ENCODE data around the gene BIRC2. TPM values are rescaled to one million over a fixed set of nuclear protein-coding genes. Genes with fewer than 3 reads are reported as not detected.

BIRC2 gene
- total RNA-seq, 1 donor from 2014 or later = 69.9 TPM

- no peak overlapping the region for H3K4me3 ChIP-seq (ENCODE audit: insufficient read depth, low read depth, low read length)
- peaks cover 3% of the 10 kb centered on the region for H3K36me3 Mint-ChIP-seq (ENCODE audit: low read depth, unreplicated experiment)
- no peak overlapping the region for H3K4me3 Mint-ChIP-seq (ENCODE audit: unreplicated experiment)
- TF ChIP-seq EZH2 (IDR thresholded peaks at IDR 0.05; ENCODE audit: insufficient read depth, low read length) (no peak), CTCF (IDR thresholded peaks at IDR 0.05; ENCODE audit: insufficient read depth, low read depth, low read length) (no peak)
- H3K9ac ChIP-seq (ENCODE audit: low read length) = no peak overlapping the region
- H3K27me3 ChIP-seq (ENCODE audit: insufficient read depth, low read length) = no peaks in the 10 kb centered on the region
- no peaks in the 10 kb centered on the region for H3K27me3 Mint-ChIP-seq (ENCODE audit: low read depth, unreplicated experiment)
- peaks cover 17% of the 10 kb centered on the region for H3K36me3 ChIP-seq (ENCODE audit: insufficient read depth, low read length)
- H3K9me3 Mint-ChIP-seq (ENCODE audit: unreplicated experiment) = no peaks in the 10 kb centered on the region
- H3K4me2 ChIP-seq (ENCODE audit: low read length) = no peak overlapping the region
- no peak overlapping the region for H3K27ac ChIP-seq (ENCODE audit: low read depth, low read length)
- FAIRE-seq (no peak), DNase-seq (ENCODE audit: low read depth) (no peak)
- H3K4me1 Mint-ChIP-seq (ENCODE audit: low read depth, unreplicated experiment) = peaks cover 7% of the 10 kb centered on the region
- H3K4me1 ChIP-seq (ENCODE audit: insufficient read depth, low read length) = no peaks in the 10 kb centered on the region
- peaks cover 42% of the 10 kb centered on the region for H3K79me2 ChIP-seq (ENCODE audit: insufficient read depth, low read length)
- H4K20me1 ChIP-seq (ENCODE audit: insufficient read depth, low read length) = peaks cover 23% of the 10 kb centered on the region
- no peak overlapping the region for H2AFZ ChIP-seq (ENCODE audit: low read depth, low read length)
- H3K27ac Mint-ChIP-seq (ENCODE audit: unreplicated experiment) = peak overlapping the region; percentile 1
- no peaks in the 10 kb centered on the region for H3K9me3 ChIP-seq (ENCODE audit: insufficient read depth, low read depth, low read length)
Measured at GRCh38 chr11:102400603-102401002, 53.6 kb downstream of the BIRC2 start.

- TF ChIP-seq EZH2 (IDR thresholded peaks at IDR 0.05; ENCODE audit: insufficient read depth, low read length) (no peak), CTCF (IDR thresholded peaks at IDR 0.05; ENCODE audit: insufficient read depth, low read depth, low read length) (no peak)
Measured at GRCh38 chr11:102401905-102402304, 54.9 kb downstream of the BIRC2 start.

GRCh38 chr11:102402548-102402947 lies 55.5 kb downstream of the BIRC2 start:
- Histone ChIP-seq H3K9me3 (ENCODE audit: insufficient read depth, low read depth, low read length) (no peaks in the 10 kb centered on the region), H3K36me3 (ENCODE audit: insufficient read depth, low read length) (peaks cover 17% of the 10 kb centered on the region), H3K4me3 (ENCODE audit: insufficient read depth, low read depth, low read length) (no peak overlapping the region), H3K4me1 (ENCODE audit: insufficient read depth, low read length) (no peaks in the 10 kb centered on the region), H3K4me2 (ENCODE audit: low read length) (no peak overlapping the region), H3K27me3 (ENCODE audit: insufficient read depth, low read length) (no peaks in the 10 kb centered on the region), H3K79me2 (ENCODE audit: insufficient read depth, low read length) (peaks cover 55% of the 10 kb centered on the region), H3K9ac (ENCODE audit: low read length) (no peak overlapping the region), H4K20me1 (ENCODE audit: insufficient read depth, low read length) (peaks cover 34% of the 10 kb centered on the region), H2AFZ (ENCODE audit: low read depth, low read length) (no peak overlapping the region), H3K27ac (ENCODE audit: low read depth, low read length) (no peak overlapping the region)
- DNase-seq (ENCODE audit: low read depth) = no peak
- Mint-ChIP-seq H3K9me3 (ENCODE audit: unreplicated experiment) (no peaks in the 10 kb centered on the region), H3K36me3 (ENCODE audit: low read depth, unreplicated experiment) (peaks cover 5% of the 10 kb centered on the region), H3K27ac (ENCODE audit: unreplicated experiment) (no peak overlapping the region), H3K4me1 (ENCODE audit: low read depth, unreplicated experiment) (peaks cover 5% of the 10 kb centered on the region), H3K4me3 (ENCODE audit: unreplicated experiment) (no peak overlapping the region), H3K27me3 (ENCODE audit: low read depth, unreplicated experiment) (no peaks in the 10 kb centered on the region)
- FAIRE-seq = no peak
- TF ChIP-seq EZH2 (IDR thresholded peaks at IDR 0.05; ENCODE audit: insufficient read depth, low read length) (no peak), CTCF (IDR thresholded peaks at IDR 0.05; ENCODE audit: insufficient read depth, low read depth, low read length) (no peak)

More at GRCh38 chr11:102401905-102402304, 54.9 kb downstream of the BIRC2 start:
- no peaks in the 10 kb centered on the region for H3K9me3 ChIP-seq (ENCODE audit: insufficient read depth, low read depth, low read length)
- peaks cover 27% of the 10 kb centered on the region for H4K20me1 ChIP-seq (ENCODE audit: insufficient read depth, low read length)
- no peaks in the 10 kb centered on the region for H3K9me3 Mint-ChIP-seq (ENCODE audit: unreplicated experiment)
- H3K36me3 Mint-ChIP-seq (ENCODE audit: low read depth, unreplicated experiment) = peaks cover 4% of the 10 kb centered on the region
- H3K27me3 ChIP-seq (ENCODE audit: insufficient read depth, low read length) = no peaks in the 10 kb centered on the region
- no peaks in the 10 kb centered on the region for H3K27me3 Mint-ChIP-seq (ENCODE audit: low read depth, unreplicated experiment)
- peaks cover 49% of the 10 kb centered on the region for H3K79me2 ChIP-seq (ENCODE audit: insufficient read depth, low read length)
- no peak overlapping the region for H3K27ac ChIP-seq (ENCODE audit: low read depth, low read length)
- H3K4me1 ChIP-seq (ENCODE audit: insufficient read depth, low read length) = no peaks in the 10 kb centered on the region
- H2AFZ ChIP-seq (ENCODE audit: low read depth, low read length) = no peak overlapping the region
- no peak overlapping the region for H3K27ac Mint-ChIP-seq (ENCODE audit: unreplicated experiment)
- H3K36me3 ChIP-seq (ENCODE audit: insufficient read depth, low read length) = peaks cover 17% of the 10 kb centered on the region
- no peak overlapping the region for H3K9ac ChIP-seq (ENCODE audit: low read length)
- H3K4me3 ChIP-seq (ENCODE audit: insufficient read depth, low read depth, low read length) = no peak overlapping the region
- H3K4me3 Mint-ChIP-seq (ENCODE audit: unreplicated experiment) = no peak overlapping the region
- FAIRE-seq (no peak), DNase-seq (ENCODE audit: low read depth) (no peak)
- no peak overlapping the region for H3K4me2 ChIP-seq (ENCODE audit: low read length)
- peaks cover 7% of the 10 kb centered on the region for H3K4me1 Mint-ChIP-seq (ENCODE audit: low read depth, unreplicated experiment)

Data from astrocyte (in vitro differentiated cells and primary cell).